K562 (cell line): ENCODE results near the gene PDE4D. TPM values are rescaled to one million over a fixed set of nuclear protein-coding genes. Genes with fewer than 3 reads are reported as not detected.

Experiments
- CHD4 ChIP-seq: fragments of 200-600 bp; sonication (generic); IDR thresholded peaks from 3 replicates; pipeline ENCODE4 v1.6.1; 2012; ENCODE audit warnings: low read depth, mild to moderate bottlenecking, mixed read lengths, low read length, inconsistent platforms; ENCODE audit not compliant: insufficient read depth, insufficient replicate concordance, poor library complexity, severe bottlenecking
- HDAC3 ChIP-seq: fragments of 450-650 bp; IDR thresholded peaks from 2 replicates; pipeline ENCODE4 v1.6.1; 2018; ENCODE audit warnings: borderline replicate concordance, mild to moderate bottlenecking, moderate library complexity; ENCODE audit not compliant: partially characterized antibody
- PTTG1 ChIP-seq: fragments of 450-650 bp; IDR thresholded peaks from 2 replicates; pipeline ENCODE4 v1.6.1; 2016; ENCODE audit warnings: low read depth, mild to moderate bottlenecking, missing genetic modification characterization, missing compliant biosample characterization
- SREBF1 ChIP-seq: fragments of 150-350 bp; IDR thresholded peaks from 2 replicates; pipeline ENCODE4 v1.6.1; 2014; ENCODE audit warnings: antibody characterized with exemption, low read depth, low read length, borderline replicate concordance
- TAF7 ChIP-seq: fragments of 450-650 bp; IDR thresholded peaks from 2 replicates; pipeline ENCODE4 v1.6.1; 2016; ENCODE audit warnings: missing genetic modification characterization, missing compliant biosample characterization
- ZBTB12 ChIP-seq: fragments of 250-450 bp; sonication (Bioruptor Pico); IDR thresholded peaks from 2 replicates; pipeline ENCODE4 v1.4.0; 2020
- ZBTB26 ChIP-seq: fragments of 450-650 bp; formaldehyde crosslinking; IDR thresholded peaks from 2 replicates; pipeline ENCODE4 v1.4.0; 2022; ENCODE audit warnings: missing genetic modification characterization
- ZC3H4 ChIP-seq: sonication (generic); formaldehyde crosslinking; IDR thresholded peaks from 2 replicates; pipeline ENCODE4 v1.9.0; 2021; ENCODE audit warnings: missing genetic modification reagents, borderline replicate concordance
- ZNF184 ChIP-seq: sonication (generic); formaldehyde crosslinking; IDR thresholded peaks from 2 replicates; pipeline ENCODE4 v1.5.0; 2020; ENCODE audit warnings: missing genetic modification reagents
- ZNF668 ChIP-seq: fragments of 250-450 bp; sonication (Bioruptor Pico); IDR thresholded peaks from 2 replicates; pipeline ENCODE4 v1.8.0; 2022; ENCODE audit warnings: mild to moderate bottlenecking, inconsistent platforms
- polyA plus RNA-seq, 8 experiments: library from polyadenylated mRNA; depleted of rRNA in 4 of 8; stranded (reverse) in 5 of 8; unstranded in 3 of 8; fragments of >200 nt; fragmentation: Nextera tagmentation in 2 of 8; fragmentation: Illumina TruSeq in 1 of 8; extraction: Ambion mirVana in 2 of 8; extraction: Trizol in 1 of 8; gene quantifications; 2 replicates each; pipeline versions ENCODE4 v1.2.1 to v1.2.3, GENCODE V29; 2011 to 2014; ENCODE audit warnings: inconsistent platforms in 1 of 8, missing spikeins in 1 of 8
- total RNA-seq, 7 experiments: library from RNA; depleted of rRNA in 6 of 7; stranded (reverse); fragments of >200 nt in 6 of 7; fragmentation: Illumina TruSeq in 2 of 7; extraction: Trizol in 2 of 7; gene quantifications; 2 replicates each; pipeline versions ENCODE4 v1.2.1 to v1.2.3, GENCODE V29; 2011 to 2021; ENCODE audit warnings: low replicate concordance in 1 of 7
- TF ChIP-seq, protein P1 (sequence below), 2 experiments: fragments of 450-650 bp in 1 of 2; sonication (generic) in 1 of 2; formaldehyde crosslinking in 1 of 2; IDR thresholded peaks in 1 of 2; conservative IDR thresholded peaks in 1 of 2; 2 replicates each; pipeline versions ENCODE4 v1.6.1 to v1.8.1; 2016 to 2023; ENCODE audit warnings: mild to moderate bottlenecking in 2 of 2, moderate library complexity in 2 of 2, inconsistent platforms in 1 of 2, missing genetic modification reagents in 1 of 2
- TF ChIP-seq, protein P2 (sequence below): IDR thresholded peaks from 3 replicates; pipeline ENCODE4 v1.6.1; 2011; ENCODE audit warnings: borderline replicate concordance, mild to moderate bottlenecking; ENCODE audit not compliant: insufficient read length, insufficient read depth
- TF ChIP-seq, protein P3 (sequence below): fragments of 200-800 bp; sonication (Bioruptor generic); IDR thresholded peaks from 2 replicates; pipeline ENCODE4 v1.6.1; 2017; ENCODE audit warnings: missing genetic modification characterization, missing compliant biosample characterization
- TF ChIP-seq, protein P4 (sequence below): sonication (generic); formaldehyde crosslinking; IDR thresholded peaks from 2 replicates; pipeline ENCODE4 v1.8.1; 2023; ENCODE audit warnings: mild to moderate bottlenecking, missing genetic modification reagents

Gene PDE4D
- total and polyA plus RNA-seq, 9 of the 15 experiments (the other 6 are each of a cell fraction or from before 2014, with no cell fraction given) = 0.04 to 0.46 (median 0.13) TPM

DNA sequence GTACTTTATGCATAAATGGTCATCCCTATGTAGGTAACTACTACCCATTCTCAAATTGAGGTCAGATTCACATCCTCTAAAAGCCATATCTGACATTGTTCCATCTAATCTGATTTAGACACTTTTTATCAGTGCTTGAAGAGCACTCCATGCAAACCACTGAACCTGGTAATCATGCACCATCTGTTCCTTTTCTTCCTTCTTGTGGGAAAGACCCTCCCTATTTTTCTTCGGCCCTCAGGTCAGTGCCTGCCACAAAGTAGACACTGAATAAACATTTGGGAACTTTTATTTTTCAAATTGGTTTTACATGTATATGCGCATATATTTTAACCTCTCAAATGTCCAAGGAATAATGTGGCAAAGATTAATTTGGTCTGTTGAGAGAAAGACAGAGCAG is 26.0 kb upstream of the PDE4D start (continued):
- TF ChIP-seq, protein P1, sequence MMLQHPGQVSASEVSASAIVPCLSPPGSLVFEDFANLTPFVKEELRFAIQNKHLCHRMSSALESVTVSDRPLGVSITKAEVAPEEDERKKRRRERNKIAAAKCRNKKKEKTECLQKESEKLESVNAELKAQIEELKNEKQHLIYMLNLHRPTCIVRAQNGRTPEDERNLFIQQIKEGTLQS (IDR thresholded peaks at IDR 0.05) = no peak
- TF ChIP-seq, protein P1 (CRISPR knock-in tag; conservative IDR thresholded peaks at IDR 0.05) = no peak
- TF ChIP-seq PTTG1 (tag) = no peak
- TF ChIP-seq HDAC3 = no peak
- TF ChIP-seq, protein P2, sequence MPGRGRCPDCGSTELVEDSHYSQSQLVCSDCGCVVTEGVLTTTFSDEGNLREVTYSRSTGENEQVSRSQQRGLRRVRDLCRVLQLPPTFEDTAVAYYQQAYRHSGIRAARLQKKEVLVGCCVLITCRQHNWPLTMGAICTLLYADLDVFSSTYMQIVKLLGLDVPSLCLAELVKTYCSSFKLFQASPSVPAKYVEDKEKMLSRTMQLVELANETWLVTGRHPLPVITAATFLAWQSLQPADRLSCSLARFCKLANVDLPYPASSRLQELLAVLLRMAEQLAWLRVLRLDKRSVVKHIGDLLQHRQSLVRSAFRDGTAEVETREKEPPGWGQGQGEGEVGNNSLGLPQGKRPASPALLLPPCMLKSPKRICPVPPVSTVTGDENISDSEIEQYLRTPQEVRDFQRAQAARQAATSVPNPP = no peak
- TF ChIP-seq CHD4 = no peak
- no peak for TF ChIP-seq ZBTB26 (CRISPR knock-in tag)
- no peak for TF ChIP-seq ZBTB12 (CRISPR knock-in tag)
- TF ChIP-seq, protein P3, sequence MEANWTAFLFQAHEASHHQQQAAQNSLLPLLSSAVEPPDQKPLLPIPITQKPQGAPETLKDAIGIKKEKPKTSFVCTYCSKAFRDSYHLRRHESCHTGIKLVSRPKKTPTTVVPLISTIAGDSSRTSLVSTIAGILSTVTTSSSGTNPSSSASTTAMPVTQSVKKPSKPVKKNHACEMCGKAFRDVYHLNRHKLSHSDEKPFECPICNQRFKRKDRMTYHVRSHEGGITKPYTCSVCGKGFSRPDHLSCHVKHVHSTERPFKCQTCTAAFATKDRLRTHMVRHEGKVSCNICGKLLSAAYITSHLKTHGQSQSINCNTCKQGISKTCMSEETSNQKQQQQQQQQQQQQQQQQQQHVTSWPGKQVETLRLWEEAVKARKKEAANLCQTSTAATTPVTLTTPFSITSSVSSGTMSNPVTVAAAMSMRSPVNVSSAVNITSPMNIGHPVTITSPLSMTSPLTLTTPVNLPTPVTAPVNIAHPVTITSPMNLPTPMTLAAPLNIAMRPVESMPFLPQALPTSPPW (CRISPR knock-in tag) = no peak
- TF ChIP-seq ZNF668 (CRISPR knock-in tag) = no peak
- TF ChIP-seq SREBF1 = no peak
- no peak for TF ChIP-seq TAF7 (tag)
- no peak for TF ChIP-seq ZNF184 (CRISPR knock-in tag)
- TF ChIP-seq, protein P4, sequence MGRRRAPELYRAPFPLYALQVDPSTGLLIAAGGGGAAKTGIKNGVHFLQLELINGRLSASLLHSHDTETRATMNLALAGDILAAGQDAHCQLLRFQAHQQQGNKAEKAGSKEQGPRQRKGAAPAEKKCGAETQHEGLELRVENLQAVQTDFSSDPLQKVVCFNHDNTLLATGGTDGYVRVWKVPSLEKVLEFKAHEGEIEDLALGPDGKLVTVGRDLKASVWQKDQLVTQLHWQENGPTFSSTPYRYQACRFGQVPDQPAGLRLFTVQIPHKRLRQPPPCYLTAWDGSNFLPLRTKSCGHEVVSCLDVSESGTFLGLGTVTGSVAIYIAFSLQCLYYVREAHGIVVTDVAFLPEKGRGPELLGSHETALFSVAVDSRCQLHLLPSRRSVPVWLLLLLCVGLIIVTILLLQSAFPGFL (CRISPR knock-in tag) = no peak
- no peak for TF ChIP-seq ZC3H4 (CRISPR knock-in tag)
